OCI-M1 (cell line): ENCODE measurements around the gene CLDN9.

Experiments used
- DNase-seq: peaks from one replicate; lab custom pipeline; 2025; lab: John Stamatoyannopoulos, UW

CLDN9 gene

GRCh38 chr16:2996298-2996697 is 16.4 kb upstream of the CLDN9 start:
- no peak for DNase-seq

- no peak for DNase-seq
Measured at GRCh38 chr16:2999929-3000328, 12.8 kb upstream of the CLDN9 start.

- DNase-seq: no peak
Measured at GRCh38 chr16:3000540-3000939, 12.2 kb upstream of the CLDN9 start.

GRCh38 chr16:3001316-3001715 is 11.4 kb upstream of the CLDN9 start:
- no peak for DNase-seq

GRCh38 chr16:3003582-3004270 is 9.0 kb upstream of the CLDN9 start:
- DNase-seq: peak; percentile 99

- DNase-seq: peak; percentile 35
Measured at GRCh38 chr16:3004319-3004718, 8.4 kb upstream of the CLDN9 start.

- peak; percentile 45 for DNase-seq
Measured at GRCh38 chr16:3004781-3005284, 7.9 kb upstream of the CLDN9 start.

GRCh38 chr16:3007059-3007956 is 5.4 kb upstream of the CLDN9 start:
- peak; percentile 81 for DNase-seq

- peak; percentile 69 for DNase-seq
Measured at GRCh38 chr16:3007957-3008689, 4.6 kb upstream of the CLDN9 start.

GRCh38 chr16:3008690-3009037 is 4.1 kb upstream of the CLDN9 start:
- peak; percentile 57 for DNase-seq

GRCh38 chr16:3009568-3010390 is 2.9 kb upstream of the CLDN9 start:
- DNase-seq: no peak

- DNase-seq: no peak
Measured at GRCh38 chr16:3010510-3010909, 2.2 kb upstream of the CLDN9 start.

GRCh38 chr16:3012246-3012645 is 477 bp upstream of the CLDN9 start:
- no peak for DNase-seq

GRCh38 chr16:3013491-3013951 is 798 bp downstream of the CLDN9 start:
- no peak for DNase-seq

GRCh38 chr16:3013998-3014690 is 1.4 kb downstream of the CLDN9 start:
- no peak for DNase-seq

- DNase-seq: no peak
Measured at GRCh38 chr16:3014971-3015370, 2.2 kb downstream of the CLDN9 start.

- peak; percentile 30 for DNase-seq
Measured at GRCh38 chr16:3015865-3016521, 3.3 kb downstream of the CLDN9 start.

- no peak for DNase-seq
Measured at GRCh38 chr16:3017344-3017743, 4.6 kb downstream of the CLDN9 start.

GRCh38 chr16:3017794-3018506 is 5.2 kb downstream of the CLDN9 start, which contains the start of gene CLDN6:
Gene CLDN6 (minus strand): TSS chr16:3018183. CDS start chr16:3016021, 2,162 bp downstream.
- DNase-seq: peak; percentile 23
